ENCODE results near the gene ZNF521. TPM values are rescaled to one million over a fixed set of nuclear protein-coding genes. Genes with fewer than 3 reads are reported as not detected.

Gene ZNF521
- total and polyA plus RNA-seq, 9 donors: 24.3 to 51.3 (median 44.1) TPM

DNA sequence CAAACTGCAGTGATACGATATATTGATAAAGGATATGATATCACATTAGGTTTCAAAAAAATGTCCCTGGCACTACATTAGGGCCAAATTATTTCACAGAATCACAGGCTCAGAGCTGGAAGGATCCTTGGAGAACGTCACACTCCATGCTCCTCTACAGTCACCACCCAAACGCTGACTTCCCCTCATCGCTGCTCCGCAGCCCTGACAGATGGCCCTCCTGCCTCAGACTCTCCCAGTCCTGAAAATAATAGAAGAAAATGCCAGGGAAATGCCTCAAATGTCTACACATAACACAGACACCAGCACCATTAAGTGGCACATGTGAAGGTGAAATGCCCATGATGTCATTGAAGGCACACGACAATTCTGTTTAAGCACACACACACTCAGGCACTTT is 72.0 kb downstream of the ZNF521 start:
- H3K36me3 ChIP-seq: no peaks in the 10 kb centered on the region
- peaks cover 9% of the 10 kb centered on the region for H3K4me1 ChIP-seq (ENCODE audit: insufficient read depth)
- DNase-seq: no peak
- TF ChIP-seq, protein P1, sequence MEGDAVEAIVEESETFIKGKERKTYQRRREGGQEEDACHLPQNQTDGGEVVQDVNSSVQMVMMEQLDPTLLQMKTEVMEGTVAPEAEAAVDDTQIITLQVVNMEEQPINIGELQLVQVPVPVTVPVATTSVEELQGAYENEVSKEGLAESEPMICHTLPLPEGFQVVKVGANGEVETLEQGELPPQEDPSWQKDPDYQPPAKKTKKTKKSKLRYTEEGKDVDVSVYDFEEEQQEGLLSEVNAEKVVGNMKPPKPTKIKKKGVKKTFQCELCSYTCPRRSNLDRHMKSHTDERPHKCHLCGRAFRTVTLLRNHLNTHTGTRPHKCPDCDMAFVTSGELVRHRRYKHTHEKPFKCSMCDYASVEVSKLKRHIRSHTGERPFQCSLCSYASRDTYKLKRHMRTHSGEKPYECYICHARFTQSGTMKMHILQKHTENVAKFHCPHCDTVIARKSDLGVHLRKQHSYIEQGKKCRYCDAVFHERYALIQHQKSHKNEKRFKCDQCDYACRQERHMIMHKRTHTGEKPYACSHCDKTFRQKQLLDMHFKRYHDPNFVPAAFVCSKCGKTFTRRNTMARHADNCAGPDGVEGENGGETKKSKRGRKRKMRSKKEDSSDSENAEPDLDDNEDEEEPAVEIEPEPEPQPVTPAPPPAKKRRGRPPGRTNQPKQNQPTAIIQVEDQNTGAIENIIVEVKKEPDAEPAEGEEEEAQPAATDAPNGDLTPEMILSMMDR (IDR thresholded peaks at IDR 0.05): no peak
- no peak for TF ChIP-seq POLR2A (IDR thresholded peaks at IDR 0.05)
- TF ChIP-seq EP300 (IDR thresholded peaks at IDR 0.05): no peak
- H3K4me3 ChIP-seq: no peak overlapping the region
- H3K9me3 ChIP-seq: no peaks in the 10 kb centered on the region
- no peak overlapping the region for H3K27ac ChIP-seq
- intact Hi-C loops (cut with DNase I): loop anchor here in 1 of 4 donors (10.0 kb wide), 1 partner anchor 55 kb away; no protein-coding TSS in a partner anchor
- no peaks in the 10 kb centered on the region for H3K27me3 ChIP-seq
- WGBS, 3 donors: 92 to 97% (median 94%) methylated on average over 6 of the region's 6 CpGs

DNA sequence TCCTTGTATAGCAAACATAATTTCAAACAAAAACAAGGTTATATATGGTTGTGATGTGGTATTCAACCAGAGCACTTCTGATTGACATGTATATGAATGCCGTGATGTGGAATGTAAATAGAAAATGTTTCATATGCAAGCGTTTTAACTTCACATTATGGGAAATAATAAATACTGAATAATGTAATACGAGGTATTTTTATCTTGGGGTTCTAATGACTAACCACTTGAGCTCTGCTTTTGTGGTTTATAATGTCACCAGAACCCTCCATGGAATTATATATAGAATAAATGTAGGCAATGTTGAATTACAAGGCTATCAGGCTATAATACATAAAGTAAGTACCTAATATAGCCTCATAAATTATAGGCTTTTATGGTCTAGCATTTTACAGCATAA is 72.4 kb downstream of the ZNF521 start:
- no peak overlapping the region for H3K27ac ChIP-seq
- no peaks in the 10 kb centered on the region for H3K9me3 ChIP-seq
- 70 to 88% (median 81%) methylated on average over 3 of the region's 3 CpGs for WGBS, 3 donors
- H3K4me1 ChIP-seq (ENCODE audit: insufficient read depth): peaks cover 9% of the 10 kb centered on the region
- intact Hi-C loops (cut with DNase I): no loop called here
- TF ChIP-seq EP300 (IDR thresholded peaks at IDR 0.05) (no peak), POLR2A (IDR thresholded peaks at IDR 0.05) (no peak)
- TF ChIP-seq, protein P1 (IDR thresholded peaks at IDR 0.05): no peak
- H3K36me3 ChIP-seq: no peaks in the 10 kb centered on the region
- no peak for DNase-seq
- H3K4me3 ChIP-seq: no peak overlapping the region
- H3K27me3 ChIP-seq: no peaks in the 10 kb centered on the region

DNA sequence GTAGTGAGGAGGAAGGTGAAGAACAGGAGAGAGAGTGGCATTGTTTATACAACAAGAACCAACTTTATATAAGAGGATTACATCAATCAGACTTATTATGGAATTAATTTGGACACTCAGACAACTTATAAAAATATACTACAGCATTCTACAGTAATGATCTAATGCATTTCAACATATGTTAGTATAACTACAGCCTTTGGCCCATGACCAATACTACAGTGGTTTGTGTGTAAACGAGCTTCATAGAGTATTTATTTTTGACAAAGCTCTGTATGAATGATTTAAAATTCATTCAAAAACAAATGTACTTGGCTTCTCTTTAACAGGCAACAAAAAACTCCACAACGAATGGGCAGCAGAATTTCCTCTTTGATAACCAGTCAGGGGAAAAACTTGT is 72.8 kb downstream of the ZNF521 start:
- Histone ChIP-seq H3K27me3 (no peaks in the 10 kb centered on the region), H3K4me1 (ENCODE audit: insufficient read depth) (peaks cover 8% of the 10 kb centered on the region), H3K4me3 (no peak overlapping the region), H3K27ac (no peak overlapping the region), H3K9me3 (no peaks in the 10 kb centered on the region), H3K36me3 (no peaks in the 10 kb centered on the region)
- intact Hi-C loops (cut with DNase I): no loop called here
- DNase-seq: no peak
- 35 to 58% (median 52%) methylated on average over 2 of the region's 2 CpGs for WGBS, 3 donors
- TF ChIP-seq POLR2A (IDR thresholded peaks at IDR 0.05): no peak
- TF ChIP-seq EP300 (IDR thresholded peaks at IDR 0.05): no peak
- TF ChIP-seq, protein P1 (IDR thresholded peaks at IDR 0.05): no peak

DNA sequence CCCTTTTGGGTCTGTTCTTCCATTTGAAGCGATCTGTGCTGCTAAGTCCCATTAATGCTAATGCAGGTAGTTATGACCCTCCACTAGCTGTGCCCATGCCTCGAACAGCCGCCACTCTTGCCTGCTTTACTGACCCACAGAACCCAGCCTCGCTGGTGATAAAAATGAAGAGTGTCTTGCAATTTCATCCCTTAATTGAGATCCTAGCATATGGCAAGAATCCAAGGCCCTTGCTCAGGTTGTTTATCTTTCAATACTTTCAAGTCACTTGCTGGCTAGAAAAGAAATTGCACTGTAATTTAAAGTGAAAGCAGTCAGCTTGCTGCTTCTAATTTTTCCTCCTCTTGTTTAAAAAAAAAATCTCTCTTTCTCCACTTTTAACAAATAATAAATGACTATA is 73.6 kb downstream of the ZNF521 start:
- Histone ChIP-seq H3K9me3 (no peaks in the 10 kb centered on the region), H3K27ac (no peak overlapping the region), H3K4me3 (no peak overlapping the region), H3K27me3 (no peaks in the 10 kb centered on the region), H3K4me1 (ENCODE audit: insufficient read depth) (peaks cover 8% of the 10 kb centered on the region), H3K36me3 (no peaks in the 10 kb centered on the region)
- 43 to 47% (median 44%) methylated on average over 4 of the region's 4 CpGs for WGBS, 3 donors
- intact Hi-C loops (cut with DNase I): no loop called here
- no peak for DNase-seq
- TF ChIP-seq EP300 (IDR thresholded peaks at IDR 0.05) (no peak), POLR2A (IDR thresholded peaks at IDR 0.05) (no peak)
- TF ChIP-seq, protein P1 (IDR thresholded peaks at IDR 0.05): no peak
